IMR-90 (cell line): Measurements from ENCODE around the gene EPS15. TPM values are rescaled to one million over a fixed set of nuclear protein-coding genes. Genes with fewer than 3 reads are reported as not detected.

Experiments used
- ATAC-seq: fragments of 200-7000 bp; cut with Tn5 transposase; 2 replicates; pipeline ENCODE4 v1.9.1; 2020; ENCODE audit warnings: low read depth, mild to moderate bottlenecking, moderate library complexity
- BruUV-seq: library from RNA; stranded (reverse); fragments of 400-500 nt; replicated peaks from 2 replicates; lab custom pipeline; 2021; lab: Mats Ljungman, UMichigan
- CTCF ChIA-PET: fragments of 300-600 bp; formaldehyde crosslinking; extraction: SDS; loops from one replicate; lab custom pipeline; 2021; ENCODE audit warnings: antibody characterized with exemption; lab: Yijun Ruan, JAX
- POLR2A ChIA-PET: fragments of 300-600 bp; sonication (Branson Sonifier 250); formaldehyde crosslinking; loops from one replicate; lab custom pipeline; 2022; ENCODE audit warnings: antibody characterized with exemption; ENCODE audit not compliant: unreplicated experiment; lab: Charles Lee
- DNase-seq: peaks from one replicate; pipeline ENCODE4 v3.0.0; 2013
- H2AFZ ChIP-seq: replicated peaks from 2 replicates; pipeline ENCODE3; 2013; ENCODE audit warnings: low read length, mild to moderate bottlenecking; ENCODE audit not compliant: poor library complexity
- H2AK5ac ChIP-seq: 2 replicates; pipeline ENCODE4 v1.6.1; 2013; ENCODE audit warnings: low read depth, low read length, inconsistent platforms
- H2AK9ac ChIP-seq: replicated peaks from 2 replicates; pipeline ENCODE3; 2013; ENCODE audit warnings: mild to moderate bottlenecking, low read depth, low read length, moderate library complexity; ENCODE audit not compliant: poor library complexity
- H2BK120ac ChIP-seq: 2 replicates; pipeline ENCODE4 v1.6.1; 2013; ENCODE audit warnings: low read depth, low read length, inconsistent platforms
- H2BK15ac ChIP-seq: 3 replicates; pipeline ENCODE4 v1.6.1; 2013; ENCODE audit warnings: low read depth, low read length, inconsistent platforms
- H2BK20ac ChIP-seq: 2 replicates; pipeline ENCODE4 v1.6.1; 2013; ENCODE audit warnings: low read depth, mild to moderate bottlenecking, inconsistent platforms, low read length, moderate library complexity
- H2BK5ac ChIP-seq: 2 replicates; pipeline ENCODE4 v1.6.1; 2013; ENCODE audit warnings: mild to moderate bottlenecking, low read depth, low read length, inconsistent platforms; ENCODE audit not compliant: poor library complexity, severe bottlenecking
- H3K14ac ChIP-seq: replicated peaks from 2 replicates; pipeline ENCODE4 v1.6.1; 2013; ENCODE audit warnings: low read depth, low read length, inconsistent platforms
- H3K18ac ChIP-seq: 2 replicates; pipeline ENCODE4 v1.6.1; 2013; ENCODE audit warnings: low read depth, low read length, control low read depth
- H3K23ac ChIP-seq: 2 replicates; pipeline ENCODE4 v1.6.1; 2013; ENCODE audit warnings: low read depth, low read length, inconsistent platforms
- H3K27ac ChIP-seq: 2 replicates; pipeline ENCODE4 v1.5.1; 2013; ENCODE audit warnings: mild to moderate bottlenecking, control low read depth, low read length; ENCODE audit not compliant: insufficient read depth
- H3K27me3 ChIP-seq: 2 replicates; pipeline ENCODE4 v1.6.1; 2013; ENCODE audit warnings: low read length; ENCODE audit not compliant: control insufficient read depth, insufficient read depth
- H3K36me3 ChIP-seq: 2 replicates; pipeline ENCODE4 v1.6.1; 2013; ENCODE audit warnings: low read length, mixed read lengths; ENCODE audit not compliant: control insufficient read depth, insufficient read depth
- H3K4ac ChIP-seq: 2 replicates; pipeline ENCODE4 v1.6.1; 2013; ENCODE audit warnings: low read depth, low read length, inconsistent platforms
- H3K4me1 ChIP-seq: 2 replicates; pipeline ENCODE4 v1.6.1; 2013; ENCODE audit warnings: low read length, mixed read lengths; ENCODE audit not compliant: control insufficient read depth, insufficient read depth
- H3K4me2 ChIP-seq: 2 replicates; pipeline ENCODE4 v1.6.1; 2013; ENCODE audit warnings: low read depth, mild to moderate bottlenecking, control low read depth, low read length, moderate library complexity
- H3K4me3 ChIP-seq: 2 replicates; pipeline ENCODE4 v1.5.1; 2013; ENCODE audit warnings: low read depth, mild to moderate bottlenecking, control low read depth, low read length, moderate library complexity; ENCODE audit not compliant: insufficient read depth
- H3K56ac ChIP-seq: 2 replicates; pipeline ENCODE4 v1.6.1; 2013; ENCODE audit warnings: low read length, inconsistent platforms; ENCODE audit not compliant: insufficient read depth; ENCODE audit errors: extremely low read depth
- H3K79me1 ChIP-seq, 2 experiments: 2 replicates each; pipeline ENCODE4 v1.6.1; 2013; ENCODE audit warnings: low read length in 2 of 2, inconsistent platforms in 1 of 2, low read depth in 1 of 2
- H3K9ac ChIP-seq: 2 replicates; pipeline ENCODE4 v1.6.1; 2013; ENCODE audit warnings: low read depth, low read length, control low read depth
- H3K9me1 ChIP-seq: 2 replicates; pipeline ENCODE4 v1.6.1; 2013; ENCODE audit warnings: low read length, inconsistent platforms; ENCODE audit not compliant: insufficient read depth
- H3K9me3 ChIP-seq: 2 replicates; pipeline ENCODE4 v1.6.1; 2013; ENCODE audit warnings: low read length; ENCODE audit not compliant: control insufficient read depth, insufficient read depth
- H4K20me1 ChIP-seq: 2 replicates; pipeline ENCODE4 v1.6.1; 2013; ENCODE audit warnings: low read length, inconsistent platforms; ENCODE audit not compliant: insufficient read depth
- H4K5ac ChIP-seq: 2 replicates; pipeline ENCODE4 v1.6.1; 2013; ENCODE audit warnings: mild to moderate bottlenecking, low read depth, low read length, control low read depth
- H4K8ac ChIP-seq, 2 experiments: 2 replicates each; pipeline ENCODE4 v1.6.1; 2013; ENCODE audit warnings: low read depth in 2 of 2, low read length in 2 of 2, control low read depth in 1 of 2, inconsistent platforms in 1 of 2
- H4K91ac ChIP-seq: 2 replicates; pipeline ENCODE4 v1.6.1; 2013; ENCODE audit warnings: low read depth, low read length, inconsistent platforms; ENCODE audit not compliant: insufficient read depth
- BHLHE40 ChIP-seq: fragments of 150-350 bp; IDR thresholded peaks from 2 replicates; pipeline ENCODE4 v1.6.1; 2016; ENCODE audit warnings: mild to moderate bottlenecking, low read depth, low read length
- CEBPB ChIP-seq: IDR thresholded peaks from 2 replicates; pipeline ENCODE4 v1.6.1; 2012; ENCODE audit warnings: low read depth, low read length, improper control_type of control experiment
- WGBS, 2 experiments: methylation state at CpG; one replicate each; pipeline versions ENCODE4 v1.1.5 to v1.1.7; 2013; ENCODE audit warnings: missing lambda C conversion rate in 2 of 2; ENCODE audit not compliant: insufficient read length in 1 of 2; ENCODE audit errors: extremely low coverage in 2 of 2; 5-methylcytosine and 5-hydroxymethylcytosine counted together
- dilution Hi-C: fragments of 300-500 bp; cut with HindIII; formaldehyde crosslinking; loops from one replicate; pipeline ENCODE4 v1.14.3; 2018; ENCODE audit warnings: low sequenced_read_pairs; ENCODE audit not compliant: unreplicated experiment
- in situ Hi-C: fragments of 300-500 bp; cut with MboI; formaldehyde crosslinking; loops from 3 replicates; pipeline ENCODE4 v1.14.3; 2019; ENCODE audit warnings: low sequenced_read_pairs, inconsistent platforms, mixed read lengths
- intact Hi-C: fragments of 100-400 bp; cut with micrococcal nuclease; formaldehyde crosslinking; loops from 2 replicates; pipeline ENCODE4 v1.10.0; 2022
- polyA plus RNA-seq, 3 experiments: library from polyadenylated mRNA; depleted of rRNA; stranded (reverse); fragments of >200 nt; gene quantifications; 2 replicates each; pipeline ENCODE4 v1.2.3, GENCODE V29; 2012; ENCODE audit warnings: low replicate concordance in 1 of 3
- total RNA-seq: library from RNA; depleted of rRNA; stranded (reverse); fragments of >200 nt; gene quantifications from 2 replicates; pipeline ENCODE4 v1.2.3, GENCODE V29; 2012
- TF ChIP-seq, protein P1 (sequence below): fragments of 150-350 bp; IDR thresholded peaks from 2 replicates; pipeline ENCODE4 v1.6.1; 2017; ENCODE audit warnings: mild to moderate bottlenecking, antibody characterized with exemption, low read length, low read depth

The EPS15 gene
- total and polyA plus RNA-seq, 2 of the 4 experiments (the other 2 are of a cell fraction) = 17.6 to 38.0 TPM

- no peak overlapping the region; the same call in 1 of the 2 replicates for H2BK120ac ChIP-seq
- H2BK5ac ChIP-seq = peak overlapping the region; percentile 49
- H2BK20ac ChIP-seq = peak overlapping the region; percentile 17; the same call in 1 of the 2 replicates
- no peak overlapping the region for H4K91ac ChIP-seq
- H3K14ac ChIP-seq = peak overlapping the region; percentile 15
- in situ Hi-C loops = no loop called here
- H3K4me3 ChIP-seq = no peak overlapping the region
- H3K4me1 ChIP-seq = peaks cover 9% of the 10 kb centered on the region
- H3K9ac ChIP-seq = no peak overlapping the region
- ChIA-PET POLR2A (no interaction called here), CTCF (no interaction called here)
- DNase-seq (no peak), ATAC-seq (no peak)
- H3K23ac ChIP-seq = peak overlapping the region; percentile 36; the same call in 1 of the 2 replicates
- H3K18ac ChIP-seq = no peak overlapping the region
- H3K56ac ChIP-seq = no peak overlapping the region
- 0 out of 2 replicates have a peak, but pooled peaks cover 8% of the 10 kb centered on the region for H3K9me1 ChIP-seq
- H2AK5ac ChIP-seq = no peak overlapping the region
- intact Hi-C loops = no loop called here
- no peak for TF ChIP-seq BHLHE40
- TF ChIP-seq CEBPB = no peak
- TF ChIP-seq, protein P1, sequence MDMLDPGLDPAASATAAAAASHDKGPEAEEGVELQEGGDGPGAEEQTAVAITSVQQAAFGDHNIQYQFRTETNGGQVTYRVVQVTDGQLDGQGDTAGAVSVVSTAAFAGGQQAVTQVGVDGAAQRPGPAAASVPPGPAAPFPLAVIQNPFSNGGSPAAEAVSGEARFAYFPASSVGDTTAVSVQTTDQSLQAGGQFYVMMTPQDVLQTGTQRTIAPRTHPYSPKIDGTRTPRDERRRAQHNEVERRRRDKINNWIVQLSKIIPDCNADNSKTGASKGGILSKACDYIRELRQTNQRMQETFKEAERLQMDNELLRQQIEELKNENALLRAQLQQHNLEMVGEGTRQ = no peak
- no peak overlapping the region for H2AK9ac ChIP-seq
- 0 out of 2 replicates have a peak overlapping the region, but pooled peaks have one; percentile 27 for H4K5ac ChIP-seq
- H2BK15ac ChIP-seq = no peak overlapping the region
- peak overlapping the region; percentile 18; the same call in 1 of the 2 replicates for H3K4me2 ChIP-seq
- H3K4ac ChIP-seq = peak overlapping the region; percentile 17; the same call in 1 of the 2 replicates
- H4K8ac ChIP-seq = peak overlapping the region in 1 of 2 experiments; percentile 74; a peak in 2 of 4 replicates
- H4K20me1 ChIP-seq = peaks cover 5% of the 10 kb centered on the region; the same call in 1 of the 2 replicates
- H3K9me3 ChIP-seq = no peaks in the 10 kb centered on the region
- no peaks in the 10 kb centered on the region for H3K36me3 ChIP-seq
- dilution Hi-C loops = no loop called here
- no peaks in the 10 kb centered on the region for H3K27me3 ChIP-seq
- peak overlapping the region; percentile 75 for H2AFZ ChIP-seq
- no CpG with 5 or more reads among the region's 3 CpGs for WGBS, 2 experiments
- peaks cover 8 to 19% of the 10 kb centered on the region in 2 experiments; a peak in 3 of 4 replicates for H3K79me1 ChIP-seq
- BruUV-seq = no TSS peak
- no peak overlapping the region for H3K27ac ChIP-seq
Observed at GRCh38 chr1:51520700-51521248, 1.7 kb upstream of the EPS15 start.
